Measurements from ENCODE around the gene RTTN.
A peak's percentile ranks its signal among the peaks of the same experiment; 100 is the strongest.

RTTN gene

DNA sequence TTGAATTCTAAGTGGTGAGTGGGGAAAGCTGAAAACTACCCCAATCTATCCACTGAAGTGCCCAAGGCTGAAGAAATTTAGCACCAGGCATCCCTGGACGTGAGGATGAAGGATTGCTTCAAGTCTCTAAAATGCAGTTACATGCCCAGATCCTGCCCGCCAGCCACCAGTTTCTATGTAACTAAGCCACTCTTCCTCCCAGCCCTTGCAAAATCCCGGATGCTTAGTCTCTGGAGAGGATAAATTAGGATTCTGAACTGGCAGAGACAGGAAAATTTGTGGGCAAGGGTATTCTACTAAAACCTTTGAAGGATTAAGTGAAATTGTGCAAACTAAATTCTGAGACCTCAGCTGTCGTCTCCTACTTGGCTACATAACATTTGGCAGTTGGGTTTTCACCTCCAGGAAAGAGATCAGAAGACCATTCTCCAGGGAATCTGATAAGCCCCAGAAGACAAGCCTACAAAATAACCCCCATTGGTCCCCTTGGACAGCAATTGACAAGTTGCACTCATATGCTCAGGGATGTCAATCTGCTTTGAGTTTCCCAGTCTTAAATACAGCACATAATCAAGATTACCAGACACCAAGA, 163.9 kb downstream of the RTTN start:
- intact Hi-C loops (cut with DNase I), result no loop called here
- DNase-seq, result no peak

- DNase-seq, result no peak
- intact Hi-C loops (cut with DNase I), result no loop called here
These were observed 166.3 kb downstream of the RTTN start for GRCh38 chr18:70039186-70039585.

DNA sequence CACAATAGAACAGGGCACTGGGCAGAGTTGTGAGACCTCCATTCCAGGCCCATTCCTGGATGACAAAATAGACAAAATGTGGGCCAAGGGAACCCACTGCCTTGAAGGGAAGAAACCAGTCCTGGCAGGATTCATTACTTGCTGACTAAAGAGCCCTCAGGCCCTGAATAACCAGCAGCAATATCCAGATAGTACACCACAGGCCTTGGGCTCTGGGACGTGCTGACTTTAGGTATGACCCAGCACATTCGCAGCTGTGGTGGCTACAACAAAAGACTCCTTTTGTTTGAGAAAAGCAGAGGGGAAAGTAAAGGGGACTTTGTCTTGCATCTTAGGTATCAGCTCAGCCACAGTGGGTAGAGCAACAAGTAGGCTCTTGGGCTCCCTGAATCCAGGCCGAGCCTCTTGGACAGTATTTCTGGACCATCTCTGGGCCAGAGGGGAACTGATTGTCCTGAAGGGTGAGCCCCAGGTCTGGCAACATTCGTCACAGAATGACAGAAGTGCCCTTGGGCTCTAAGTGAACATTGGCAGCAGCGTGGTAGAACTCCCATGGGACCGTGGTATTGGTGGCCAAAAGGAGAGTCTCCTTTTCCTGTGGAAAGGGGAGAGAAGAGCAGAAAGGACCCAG, 167.9 kb downstream of the RTTN start:
- DNase-seq, result no peak
- intact Hi-C loops (cut with DNase I), result no loop called here

- peak in 10 of 42 donors; percentile 14 to 34 (median 25) for DNase-seq
- intact Hi-C loops (cut with DNase I), result no loop called here
These were observed 168.6 kb downstream of the RTTN start for GRCh38 chr18:70036771-70037347.

DNA sequence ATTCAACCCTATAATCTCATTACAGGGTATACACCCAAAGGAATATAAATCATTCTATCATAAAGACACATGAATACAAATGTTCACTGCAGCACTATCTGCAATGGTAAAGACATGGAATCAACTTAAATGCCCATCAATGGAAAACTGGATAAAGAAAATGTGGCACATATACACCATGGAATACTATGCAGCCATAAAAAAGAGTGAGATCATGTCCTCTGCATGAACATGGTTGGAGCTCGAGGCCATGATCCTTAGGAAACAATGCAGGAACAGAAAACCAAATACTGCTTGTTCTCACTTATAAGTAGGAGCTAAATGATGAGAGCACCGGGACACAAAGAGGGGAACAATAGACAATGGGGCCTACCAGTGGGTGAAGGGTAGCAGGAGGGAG, 169.3 kb downstream of the RTTN start:
- intact Hi-C loops (cut with DNase I), result no loop called here
- no peak for DNase-seq

DNA sequence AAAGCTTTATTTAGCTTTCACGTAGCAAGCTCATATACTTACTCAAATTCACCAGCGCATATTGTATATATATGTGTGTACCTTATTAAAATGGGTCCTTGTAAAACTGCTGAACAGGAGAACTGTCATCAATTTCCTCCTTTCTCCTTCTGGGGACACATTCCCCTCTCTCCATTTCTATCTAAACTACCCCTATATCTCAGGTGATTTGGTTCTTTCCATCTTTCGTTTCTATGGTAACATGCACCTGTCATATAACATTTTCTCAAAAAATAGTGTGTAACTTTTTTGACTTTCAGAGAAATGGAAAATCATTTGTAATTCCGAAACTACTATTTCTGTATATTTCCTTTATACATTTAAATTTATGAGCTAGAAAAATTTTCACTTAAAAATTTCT, 174.3 kb downstream of the RTTN start:
- intact Hi-C loops (cut with DNase I), result no loop called here
- DNase-seq, result no peak

- intact Hi-C loops (cut with DNase I), result no loop called here
- peak in 2 of 42 donors; percentile 42 to 47 for DNase-seq
These were observed 174.8 kb downstream of the RTTN start for GRCh38 chr18:70030728-70031127.

DNA sequence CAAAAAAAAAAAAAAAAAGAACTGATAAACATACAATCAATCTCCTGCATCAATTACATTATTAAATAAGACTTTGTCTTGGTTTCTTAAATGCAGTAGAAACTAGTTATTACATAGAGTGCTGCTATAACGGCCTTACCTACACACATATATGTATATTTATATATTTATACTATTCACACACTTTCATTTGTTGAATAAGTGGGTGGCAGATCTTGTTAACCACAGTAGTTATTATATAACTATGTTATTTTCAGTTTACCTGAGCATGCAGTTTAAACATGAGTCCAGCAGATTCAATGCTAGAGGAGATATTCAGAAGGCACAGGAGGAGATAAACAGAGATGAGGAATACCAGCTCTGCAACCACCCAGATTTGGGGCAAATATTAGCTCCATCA, 176.3 kb downstream of the RTTN start:
- intact Hi-C loops (cut with DNase I), result no loop called here
- DNase-seq, result no peak

DNA sequence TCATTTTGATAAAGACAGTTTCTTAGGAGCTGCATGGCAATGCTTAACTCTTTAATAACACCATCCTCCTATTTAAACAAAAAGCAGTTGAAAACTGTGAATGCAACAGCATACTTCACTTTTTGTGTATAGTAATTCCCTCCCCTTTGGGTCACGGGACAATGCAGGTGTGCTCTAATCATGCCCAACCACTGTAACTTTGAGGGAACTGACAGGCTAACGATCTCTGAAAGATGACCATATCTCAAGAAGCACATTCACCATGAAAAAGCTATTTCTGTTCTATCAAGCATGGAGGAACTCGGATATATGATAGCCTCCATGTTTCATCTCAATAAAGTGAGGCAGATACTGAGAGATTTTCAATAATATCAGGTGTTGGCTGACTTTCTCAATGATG, 176.8 kb downstream of the RTTN start:
- DNase-seq, result no peak
- intact Hi-C loops (cut with DNase I), result no loop called here

DNA sequence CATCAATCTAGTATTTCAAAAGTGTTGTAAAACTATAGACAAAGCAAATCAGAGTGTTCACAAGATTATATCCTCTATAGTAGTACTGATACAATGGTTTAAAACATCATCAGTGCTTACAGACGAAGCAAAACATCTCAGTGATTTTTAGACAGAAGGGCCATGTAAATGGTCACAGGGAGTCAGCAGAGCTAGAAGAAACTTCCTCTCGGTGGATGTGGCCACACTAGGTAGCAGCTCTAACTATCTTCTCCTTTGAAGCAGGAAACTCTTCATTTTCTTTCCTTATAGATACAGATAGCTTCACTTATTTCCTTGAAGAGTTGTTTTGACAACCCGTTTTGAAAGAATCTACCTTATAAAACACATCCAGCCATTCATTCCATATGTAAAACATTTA, 177.4 kb downstream of the RTTN start:
- intact Hi-C loops (cut with DNase I), result no loop called here
- DNase-seq, result no peak

DNA sequence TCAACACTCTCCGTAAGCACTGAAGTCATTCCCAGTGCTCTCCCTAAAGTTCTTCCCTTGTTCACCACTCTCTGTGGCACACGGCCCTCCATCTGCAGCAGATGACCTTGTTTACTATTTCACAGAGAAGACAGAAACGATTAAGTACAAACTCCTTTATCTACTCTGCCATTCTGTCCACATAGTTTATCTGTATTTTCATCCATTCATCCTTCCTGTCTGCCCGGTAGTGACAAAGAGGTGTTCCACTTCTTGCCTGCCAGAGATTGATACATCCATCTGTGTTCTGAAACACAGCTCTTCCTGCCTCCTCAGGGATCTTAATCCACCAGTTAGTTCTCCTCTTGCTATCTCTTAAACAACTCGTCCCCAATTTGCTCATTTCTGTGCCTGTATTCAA, 179.9 kb downstream of the RTTN start:
- intact Hi-C loops (cut with DNase I), result no loop called here
- DNase-seq, result no peak

- intact Hi-C loops (cut with DNase I), result no loop called here
- DNase-seq, result no peak
These were observed 180.7 kb downstream of the RTTN start for GRCh38 chr18:70024829-70025228.

GRCh38 chr18:70024093-70024492, 181.4 kb downstream of the RTTN start:
- DNase-seq, result no peak
- intact Hi-C loops (cut with DNase I), result no loop called here

GRCh38 chr18:70022636-70023035, 182.9 kb downstream of the RTTN start:
- intact Hi-C loops (cut with DNase I), result no loop called here
- DNase-seq, result no peak

DNA sequence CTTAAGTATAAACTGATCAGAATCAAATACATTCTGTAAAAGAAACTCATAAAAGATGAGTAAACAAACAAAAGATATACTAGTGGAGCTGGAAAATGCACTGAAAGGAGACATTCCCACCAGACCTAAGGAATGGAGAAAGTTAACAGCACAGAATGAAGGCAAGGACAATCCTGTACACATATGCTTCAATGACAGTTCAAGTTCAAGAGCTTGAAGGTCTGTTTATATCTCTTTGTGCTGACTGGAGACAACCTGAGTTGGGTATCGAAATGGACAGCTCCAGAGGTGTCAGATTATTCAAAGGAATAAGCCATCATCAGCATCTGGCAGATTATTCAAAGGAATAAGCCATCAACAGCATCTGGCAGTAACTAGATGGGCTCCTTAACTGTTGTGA, 184.0 kb downstream of the RTTN start:
- no peak for DNase-seq

DNA sequence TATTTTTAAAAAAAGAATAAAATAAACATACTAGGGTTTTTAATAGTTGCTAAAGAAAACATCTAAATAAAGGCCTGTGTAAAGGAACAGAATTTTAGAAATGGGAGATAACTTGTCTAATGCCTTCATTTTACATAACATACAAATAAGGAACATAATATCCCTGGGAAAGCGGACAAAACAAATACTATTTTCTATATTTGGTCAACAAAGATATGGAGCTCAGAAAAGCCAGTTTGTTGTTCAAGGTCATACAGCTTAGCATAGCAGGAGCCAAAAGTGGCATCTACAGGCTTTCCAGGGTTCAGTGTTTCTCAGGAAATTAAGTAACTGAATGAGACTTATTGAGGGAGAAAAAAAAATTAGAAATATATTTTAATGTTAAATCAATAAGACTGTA, 184.4 kb downstream of the RTTN start:
- intact Hi-C loops (cut with DNase I), result no loop called here

More for the DNA sequence above, 184.0 kb downstream of the RTTN start:
- intact Hi-C loops (cut with DNase I), result no loop called here

GRCh38 chr18:70019991-70020390, 185.5 kb downstream of the RTTN start:
- intact Hi-C loops (cut with DNase I), result no loop called here
- DNase-seq, result no peak

More for the DNA sequence above, 184.4 kb downstream of the RTTN start:
- no peak for DNase-seq

DNA sequence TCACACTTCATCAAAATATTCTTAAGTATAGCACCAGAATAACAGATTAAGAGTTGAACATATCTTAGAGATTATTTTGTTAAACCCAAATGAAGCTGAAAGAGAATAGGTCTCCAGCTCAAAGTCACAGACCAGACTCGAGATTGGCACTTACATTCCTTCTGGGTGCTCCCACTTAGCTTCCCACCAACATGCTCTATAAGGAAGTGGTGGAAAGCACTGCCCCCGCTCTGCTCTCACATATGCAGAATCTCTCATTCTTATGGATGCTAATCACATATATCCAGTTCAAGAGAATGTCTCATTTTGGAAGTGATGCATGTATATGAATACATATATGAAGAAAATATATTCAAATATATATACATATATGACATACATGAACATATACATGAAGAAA, 186.4 kb downstream of the RTTN start:
- intact Hi-C loops (cut with DNase I), result no loop called here

DNA sequence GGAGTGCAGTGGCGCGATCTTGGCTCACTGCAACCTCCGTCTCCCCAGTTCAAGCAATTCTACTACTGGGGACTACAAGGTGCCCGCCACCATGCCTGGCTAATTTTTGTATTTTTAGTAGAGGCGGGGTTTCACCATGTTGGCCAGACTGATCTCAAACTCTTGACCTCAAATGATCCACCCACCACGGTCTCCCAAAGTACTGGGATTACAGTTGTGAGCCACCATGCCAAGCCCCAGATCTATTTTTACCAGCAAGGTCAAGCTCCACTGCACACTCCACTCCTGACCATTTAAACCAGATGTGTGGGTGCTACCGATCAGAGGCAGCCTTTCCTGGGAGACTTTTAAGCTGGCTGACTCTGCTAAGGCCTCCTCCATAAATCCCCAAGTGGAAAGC, 190.4 kb downstream of the RTTN start:
- DNase-seq, result no peak
- intact Hi-C loops (cut with DNase I), result no loop called here

More for the DNA sequence above, 186.4 kb downstream of the RTTN start:
- peak in 25 of 42 donors; percentile 13 to 78 (median 45) for DNase-seq

DNA sequence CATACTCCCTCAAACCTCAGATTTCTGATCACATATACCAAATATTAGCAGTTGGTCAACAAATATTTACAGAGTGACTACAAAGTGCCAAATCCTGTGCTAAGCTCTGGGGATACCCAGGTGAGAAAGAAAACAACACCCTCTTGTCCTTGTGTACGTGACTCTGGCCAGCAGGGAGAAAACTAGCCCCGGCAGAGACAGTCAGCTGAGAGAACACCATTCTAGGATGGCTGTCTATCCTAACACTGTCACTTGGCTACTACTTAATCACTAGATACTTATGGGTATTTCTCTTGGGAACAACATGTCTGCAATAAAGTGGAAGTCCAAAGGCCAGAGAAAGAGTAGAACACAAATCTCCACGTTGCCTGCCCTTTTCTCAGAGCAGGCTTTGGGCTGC, 199.9 kb downstream of the RTTN start:
- no peak for DNase-seq
- intact Hi-C loops (cut with DNase I), result no loop called here

- no peak for DNase-seq
- intact Hi-C loops (cut with DNase I), result no loop called here
These were observed 200.8 kb downstream of the RTTN start for GRCh38 chr18:70004696-70005095.

All from head of caudate nucleus (tissue), 42 donors.